Central memory CD8-positive, alpha-beta T cell (primary cell): ENCODE measurements around the gene ANO2.

Experiments
- ATAC-seq: fragments of 150-1000 bp; cut with Tn5 transposase; replicated peaks from 2 replicates; pipeline ENCODE4 v1.10.0; 2022; ENCODE audit warnings: mild to moderate bottlenecking, moderate FRiP score, moderate number of reproducible peaks; ENCODE audit not compliant: poor library complexity, severe bottlenecking; ENCODE audit errors: extremely low read depth
- DNase-seq, 2 donors: peaks; one replicate each; pipeline ENCODE4 v3.0.0; 2021; ENCODE audit warnings: low spot score in 2 of 2
- H3K27ac Mint-ChIP-seq: one replicate; pipeline ENCODE4 v1.8.0; 2022; ENCODE audit warnings: low read depth, mild to moderate bottlenecking, moderate library complexity, mixed read lengths
- H3K27me3 Mint-ChIP-seq: one replicate; pipeline ENCODE4 v1.8.0; 2022; ENCODE audit warnings: mixed read lengths
- H3K36me3 Mint-ChIP-seq: one replicate; pipeline ENCODE4 v1.8.0; 2022; ENCODE audit warnings: mild to moderate bottlenecking, moderate library complexity, mixed read lengths; ENCODE audit not compliant: insufficient read depth
- H3K4me1 Mint-ChIP-seq: one replicate; pipeline ENCODE4 v1.8.0; 2022; ENCODE audit warnings: mixed read lengths
- H3K4me3 Mint-ChIP-seq: one replicate; pipeline ENCODE4 v1.8.0; 2022; ENCODE audit warnings: mild to moderate bottlenecking, moderate library complexity, mixed read lengths
- H3K9me3 Mint-ChIP-seq: one replicate; pipeline ENCODE4 v1.8.0; 2022; ENCODE audit warnings: mixed read lengths

The ANO2 gene

DNA sequence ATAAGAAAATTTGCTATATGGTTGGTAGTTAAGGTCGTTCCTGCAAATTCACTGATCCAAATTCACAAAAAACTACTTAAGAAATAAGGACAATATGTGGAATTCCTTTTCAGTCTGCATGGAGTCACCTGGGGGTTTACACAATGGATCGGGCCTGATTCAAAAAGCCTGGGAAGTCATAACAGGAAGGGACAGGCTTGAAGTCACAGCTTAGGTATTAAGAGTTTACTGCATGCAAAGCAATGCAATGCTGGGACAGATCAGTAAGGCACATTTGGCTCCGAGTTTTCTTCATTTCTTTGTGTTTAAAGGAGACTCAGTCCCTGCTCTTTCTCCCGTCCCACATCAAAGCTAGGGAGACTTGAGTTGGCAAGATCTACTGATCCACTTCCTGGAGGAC, 359.9 kb downstream of the ANO2 start:
- H3K4me1 Mint-ChIP-seq: no peaks in the 10 kb centered on the region
- H3K4me3 Mint-ChIP-seq: no peak overlapping the region
- peaks cover 37% of the 10 kb centered on the region for H3K27me3 Mint-ChIP-seq
- H3K9me3 Mint-ChIP-seq: no peaks in the 10 kb centered on the region
- ATAC-seq (no peak), DNase-seq (no peak)
- no peak overlapping the region for H3K27ac Mint-ChIP-seq
- H3K36me3 Mint-ChIP-seq: no peaks in the 10 kb centered on the region

DNA sequence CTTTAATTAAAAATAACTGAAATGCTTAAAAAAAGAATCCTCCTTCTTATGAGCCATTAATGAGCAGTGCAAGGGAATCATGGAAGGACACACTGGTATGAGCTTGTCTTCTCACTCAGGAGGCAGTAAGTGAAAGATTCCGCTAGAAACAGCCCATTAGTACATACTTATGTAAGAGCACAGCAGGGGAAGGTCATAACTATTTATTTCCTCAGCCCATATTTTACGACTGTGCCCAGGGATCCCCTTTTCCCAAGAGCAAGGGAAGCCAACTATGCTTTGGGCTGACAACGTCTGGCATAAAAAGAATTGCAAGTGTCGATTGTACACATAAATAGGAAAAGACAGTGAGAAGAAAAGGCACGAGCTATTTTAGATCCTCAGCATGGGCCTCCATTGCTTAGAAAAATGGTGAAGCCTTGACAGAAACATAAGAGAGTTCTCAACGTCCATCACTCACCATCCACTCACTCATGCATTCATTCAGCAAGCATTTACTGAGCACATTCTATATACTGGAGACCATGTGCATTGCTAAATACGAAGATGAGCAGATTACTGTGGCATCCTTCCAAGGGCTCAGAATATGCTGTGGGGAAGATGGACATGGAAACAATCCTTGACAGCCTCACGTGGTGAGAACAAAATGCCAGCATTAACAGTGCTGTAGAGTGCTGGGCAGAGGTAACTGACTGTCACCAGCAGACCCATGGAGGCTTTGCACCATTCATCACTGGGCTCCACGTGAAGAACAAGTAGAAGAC, 360.5 kb downstream of the ANO2 start:
- no peaks in the 10 kb centered on the region for H3K9me3 Mint-ChIP-seq
- DNase-seq: no peak
- H3K36me3 Mint-ChIP-seq: no peaks in the 10 kb centered on the region
- H3K4me3 Mint-ChIP-seq: no peak overlapping the region
- H3K27ac Mint-ChIP-seq: no peak overlapping the region
- no peak for ATAC-seq
- no peaks in the 10 kb centered on the region for H3K4me1 Mint-ChIP-seq
- H3K27me3 Mint-ChIP-seq: peaks cover 43% of the 10 kb centered on the region

DNA sequence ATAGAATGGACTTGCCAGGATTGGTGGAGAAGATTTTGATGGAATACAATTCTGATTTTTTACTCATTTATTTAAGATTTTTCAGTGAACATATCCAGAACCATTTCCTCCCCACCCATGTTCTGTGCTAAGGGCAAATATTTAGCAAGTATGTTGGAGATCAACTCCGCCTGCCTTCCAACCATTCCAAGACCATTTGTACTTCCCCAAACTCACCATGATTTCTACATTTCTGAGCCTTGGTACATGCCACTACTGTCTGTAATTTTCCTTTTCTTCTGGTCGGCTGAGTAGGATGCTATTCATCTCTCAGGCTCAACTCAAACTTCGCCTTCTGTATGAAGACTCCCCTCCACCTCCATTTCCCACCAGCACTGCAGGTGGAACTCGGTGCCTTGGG, 362.5 kb downstream of the ANO2 start:
- H3K4me3 Mint-ChIP-seq: no peak overlapping the region
- peaks cover 25% of the 10 kb centered on the region for H3K27me3 Mint-ChIP-seq
- no peak for ATAC-seq
- DNase-seq: no peak
- no peaks in the 10 kb centered on the region for H3K4me1 Mint-ChIP-seq
- H3K27ac Mint-ChIP-seq: no peak overlapping the region
- H3K9me3 Mint-ChIP-seq: no peaks in the 10 kb centered on the region
- H3K36me3 Mint-ChIP-seq: no peaks in the 10 kb centered on the region

DNA sequence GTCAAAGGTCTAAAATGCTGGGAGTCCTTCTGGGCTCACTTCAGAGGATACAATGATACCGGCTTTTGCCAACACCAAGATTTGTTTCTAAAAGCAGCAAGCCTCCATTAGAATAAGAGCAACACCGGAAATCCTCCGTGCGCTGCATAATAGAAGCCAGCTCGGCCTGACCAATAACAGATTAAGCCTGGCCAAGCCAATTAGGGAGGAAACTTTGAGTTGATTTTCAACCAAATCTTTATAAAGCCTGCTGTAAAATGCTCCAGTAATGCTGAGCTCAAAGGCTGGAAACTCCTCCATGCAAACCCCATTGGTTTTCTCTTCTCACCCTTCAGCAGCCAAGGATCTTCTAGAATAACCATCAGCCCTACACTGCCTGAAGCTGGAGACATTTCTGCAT, 363.0 kb downstream of the ANO2 start:
- Mint-ChIP-seq H3K4me3 (no peak overlapping the region), H3K4me1 (no peaks in the 10 kb centered on the region), H3K27ac (no peak overlapping the region), H3K9me3 (no peaks in the 10 kb centered on the region), H3K36me3 (no peaks in the 10 kb centered on the region), H3K27me3 (peaks cover 25% of the 10 kb centered on the region)
- DNase-seq (no peak), ATAC-seq (no peak)

DNA sequence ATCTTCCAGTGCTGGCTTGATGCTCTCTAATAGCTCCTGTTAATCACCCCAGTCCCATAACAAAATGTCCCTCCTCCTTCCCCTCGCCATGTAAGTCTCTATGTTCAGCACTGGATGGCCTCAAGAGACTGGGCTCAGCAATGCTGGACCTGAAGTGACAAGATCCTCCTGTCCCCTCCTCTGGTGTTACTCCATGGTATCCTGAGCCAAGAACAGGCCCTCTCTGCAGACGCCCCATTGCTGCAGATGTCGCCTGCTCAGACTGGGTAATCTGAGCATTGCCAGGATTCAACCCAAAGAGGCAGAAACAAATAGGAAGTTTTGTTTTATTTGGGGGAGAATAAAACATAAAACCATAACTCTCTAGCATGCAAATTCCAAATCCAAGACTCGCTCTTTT, 363.4 kb downstream of the ANO2 start:
- H3K36me3 Mint-ChIP-seq: no peaks in the 10 kb centered on the region
- H3K4me3 Mint-ChIP-seq: no peak overlapping the region
- H3K27me3 Mint-ChIP-seq: peaks cover 25% of the 10 kb centered on the region
- ATAC-seq: no peak
- H3K27ac Mint-ChIP-seq: no peak overlapping the region
- no peaks in the 10 kb centered on the region for H3K9me3 Mint-ChIP-seq
- H3K4me1 Mint-ChIP-seq: no peaks in the 10 kb centered on the region
- no peak for DNase-seq

DNA sequence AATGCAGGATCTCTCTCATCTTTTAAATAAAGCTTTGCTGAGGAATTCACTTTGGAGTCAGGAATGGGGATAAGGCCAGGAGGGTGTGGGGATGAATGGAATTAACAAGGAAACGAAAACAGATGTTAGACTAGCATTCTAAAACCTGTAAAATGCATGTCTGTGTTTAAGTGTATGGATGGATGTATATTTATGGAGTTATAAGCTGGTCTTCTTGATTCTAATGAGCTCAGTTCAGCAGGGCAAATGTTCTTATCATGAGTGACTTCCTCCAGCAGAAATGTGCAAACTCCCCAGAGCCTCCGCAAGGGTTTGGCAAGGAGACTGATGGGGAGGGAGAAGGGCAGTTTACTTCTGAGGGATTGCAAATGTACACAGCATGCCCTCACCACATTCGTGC, 364.0 kb downstream of the ANO2 start:
- Mint-ChIP-seq H3K9me3 (no peaks in the 10 kb centered on the region), H3K27me3 (peaks cover 25% of the 10 kb centered on the region), H3K4me3 (no peak overlapping the region), H3K27ac (no peak overlapping the region), H3K36me3 (no peaks in the 10 kb centered on the region), H3K4me1 (no peaks in the 10 kb centered on the region)
- no peak for DNase-seq
- ATAC-seq: no peak

DNA sequence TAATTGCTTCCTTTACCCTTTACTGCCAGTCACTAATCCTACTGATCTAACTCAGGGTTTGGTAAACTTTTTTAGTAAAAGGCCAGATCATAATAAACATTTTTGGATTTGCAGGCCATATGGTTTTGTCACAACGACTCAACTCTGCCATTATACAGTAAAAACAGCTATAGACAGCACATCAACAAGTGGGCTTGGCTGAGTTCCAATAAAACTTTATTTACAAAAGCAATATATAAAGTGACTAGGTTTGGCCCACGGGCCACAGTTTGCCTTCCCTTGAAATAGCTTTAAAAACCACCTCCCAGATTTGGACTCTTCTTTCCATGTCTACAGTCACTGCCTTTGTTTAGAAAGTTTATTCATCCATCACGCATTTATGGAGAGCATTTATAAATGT, 366.3 kb downstream of the ANO2 start:
- Mint-ChIP-seq H3K4me1 (no peaks in the 10 kb centered on the region), H3K4me3 (no peak overlapping the region), H3K9me3 (no peaks in the 10 kb centered on the region), H3K27me3 (peaks cover 37% of the 10 kb centered on the region), H3K27ac (no peak overlapping the region), H3K36me3 (no peaks in the 10 kb centered on the region)
- DNase-seq (no peak), ATAC-seq (no peak)

DNA sequence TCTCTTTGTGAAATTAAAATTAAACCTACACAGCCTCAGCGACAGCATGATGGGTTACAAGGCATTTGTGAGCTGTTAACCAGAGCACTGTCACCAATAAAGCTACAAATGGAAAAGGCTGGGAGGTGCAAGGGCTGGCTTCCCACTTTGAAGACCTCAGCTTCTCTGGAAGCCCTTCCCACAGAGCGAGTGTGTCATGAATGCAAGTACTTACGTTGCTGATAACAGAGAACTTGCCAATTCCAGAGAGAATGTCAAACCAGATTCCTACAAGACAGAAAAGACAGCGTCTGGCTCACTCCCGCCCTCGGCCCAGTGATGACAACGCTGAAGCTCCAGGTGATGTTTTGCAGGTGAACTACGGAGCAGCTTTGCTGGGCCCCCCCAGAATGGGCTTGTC, 367.3 kb downstream of the ANO2 start:
- ATAC-seq (no peak), DNase-seq (no peak)
- Mint-ChIP-seq H3K36me3 (no peaks in the 10 kb centered on the region), H3K4me1 (no peaks in the 10 kb centered on the region), H3K9me3 (no peaks in the 10 kb centered on the region), H3K4me3 (no peak overlapping the region), H3K27ac (no peak overlapping the region), H3K27me3 (peaks cover 37% of the 10 kb centered on the region)

DNA sequence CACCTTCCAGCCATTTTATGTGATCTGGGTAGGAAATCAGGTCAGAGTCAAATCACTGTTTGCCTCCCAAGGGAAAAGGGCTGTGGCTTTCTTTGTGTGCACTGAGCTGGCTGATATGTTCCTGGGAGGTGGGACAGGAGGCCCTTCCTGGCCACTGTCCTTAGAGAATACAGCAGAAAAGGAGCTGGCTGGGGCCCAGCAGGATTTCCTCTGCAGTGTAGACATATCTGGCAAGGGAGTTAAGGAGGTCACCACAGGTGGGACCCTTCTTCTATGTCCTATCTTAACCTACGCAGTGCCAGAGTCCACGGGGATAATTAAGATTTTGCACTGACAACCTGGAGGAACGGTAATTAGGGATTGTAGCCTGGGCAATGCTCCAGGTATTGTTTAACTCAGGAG, 367.8 kb downstream of the ANO2 start:
- DNase-seq (no peak), ATAC-seq (no peak)
- H3K36me3 Mint-ChIP-seq: no peaks in the 10 kb centered on the region
- H3K9me3 Mint-ChIP-seq: no peaks in the 10 kb centered on the region
- no peaks in the 10 kb centered on the region for H3K4me1 Mint-ChIP-seq
- H3K27ac Mint-ChIP-seq: no peak overlapping the region
- H3K27me3 Mint-ChIP-seq: peaks cover 42% of the 10 kb centered on the region
- H3K4me3 Mint-ChIP-seq: no peak overlapping the region

DNA sequence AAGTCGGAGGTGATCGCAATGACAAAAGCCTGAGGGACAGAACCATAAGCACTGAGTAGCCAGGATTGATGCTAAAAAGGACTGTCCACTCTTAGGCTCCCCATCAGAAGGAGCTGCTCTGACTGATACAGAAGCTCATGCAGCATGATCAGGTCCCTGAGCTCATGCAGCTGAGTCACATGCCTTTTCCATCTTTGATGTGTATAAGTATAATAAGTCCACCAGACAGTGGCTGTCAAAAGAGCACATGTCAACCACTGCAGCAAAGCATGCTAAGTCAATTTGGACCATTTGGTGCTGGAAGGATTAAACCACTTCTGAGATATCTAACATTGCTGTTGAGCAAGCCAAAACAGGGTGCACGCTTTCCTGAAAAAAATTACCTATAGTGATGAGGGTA, 369.1 kb downstream of the ANO2 start:
- DNase-seq (no peak), ATAC-seq (no peak)
- no peaks in the 10 kb centered on the region for H3K36me3 Mint-ChIP-seq
- H3K9me3 Mint-ChIP-seq: no peaks in the 10 kb centered on the region
- H3K4me1 Mint-ChIP-seq: no peaks in the 10 kb centered on the region
- no peak overlapping the region for H3K27ac Mint-ChIP-seq
- no peak overlapping the region for H3K4me3 Mint-ChIP-seq
- H3K27me3 Mint-ChIP-seq: peaks cover 43% of the 10 kb centered on the region

DNA sequence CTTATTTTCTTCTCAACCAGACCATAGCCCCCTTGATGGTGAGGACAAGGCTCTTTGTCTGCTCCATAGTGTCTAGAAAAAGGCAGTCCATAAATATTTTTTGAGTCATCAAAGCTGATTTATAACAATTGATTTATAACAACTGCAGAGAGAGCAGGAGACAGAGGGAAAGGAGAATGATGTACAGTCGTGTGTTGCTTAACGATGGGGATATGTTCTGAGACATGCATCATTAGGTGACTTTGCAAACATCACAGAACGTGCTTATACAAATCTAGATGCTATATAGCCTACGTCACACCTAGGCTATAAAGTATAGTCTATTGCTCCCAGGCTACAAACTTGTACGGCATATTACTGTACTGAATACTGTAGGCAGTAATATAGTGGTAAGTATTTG, 369.8 kb downstream of the ANO2 start:
- ATAC-seq (no peak), DNase-seq (no peak)
- H3K9me3 Mint-ChIP-seq: no peaks in the 10 kb centered on the region
- no peaks in the 10 kb centered on the region for H3K4me1 Mint-ChIP-seq
- H3K27ac Mint-ChIP-seq: no peak overlapping the region
- no peaks in the 10 kb centered on the region for H3K36me3 Mint-ChIP-seq
- H3K27me3 Mint-ChIP-seq: peaks cover 35% of the 10 kb centered on the region
- H3K4me3 Mint-ChIP-seq: no peak overlapping the region

DNA sequence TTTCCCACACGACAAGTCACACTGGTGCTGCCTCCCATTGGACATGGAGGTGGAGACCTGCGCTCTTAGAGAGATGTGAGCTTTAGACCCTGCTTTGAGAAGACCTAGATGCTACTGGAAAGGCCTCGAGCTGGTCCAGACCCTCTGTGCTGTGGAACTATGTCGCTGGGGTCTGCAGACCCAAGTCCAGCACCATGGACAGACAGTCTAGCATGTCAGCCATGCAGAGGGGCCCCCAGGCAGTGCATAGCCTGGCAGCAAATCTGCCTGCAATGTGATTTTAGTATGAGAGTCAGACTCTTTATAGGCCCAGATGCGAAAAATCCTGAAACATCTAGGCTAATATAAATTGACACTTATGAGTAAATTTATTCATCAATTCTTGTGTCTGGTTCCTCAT, 371.7 kb downstream of the ANO2 start:
- Mint-ChIP-seq H3K27ac (no peak overlapping the region), H3K36me3 (no peaks in the 10 kb centered on the region), H3K9me3 (no peaks in the 10 kb centered on the region), H3K4me3 (no peak overlapping the region), H3K27me3 (peaks cover 38% of the 10 kb centered on the region), H3K4me1 (no peaks in the 10 kb centered on the region)
- ATAC-seq (no peak), DNase-seq (no peak)

DNA sequence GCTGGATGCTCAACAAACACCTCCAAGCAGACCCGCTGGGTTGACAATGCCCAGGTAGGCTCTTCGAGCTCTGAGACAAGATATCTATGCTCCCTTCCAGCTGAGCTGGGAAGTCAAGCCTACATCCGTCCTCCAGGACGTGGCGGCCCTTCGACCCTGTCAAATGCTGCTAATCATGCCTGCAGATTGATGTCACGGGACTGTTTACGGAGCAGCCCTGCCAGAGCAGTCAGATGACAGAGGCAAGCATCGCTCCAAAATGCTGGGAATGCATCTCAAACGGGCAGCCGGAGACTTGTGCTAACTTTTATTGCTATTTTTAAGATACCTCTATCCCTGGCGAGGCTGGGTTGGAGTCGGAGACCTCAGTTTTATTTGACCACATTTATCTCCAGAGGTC, 373.9 kb downstream of the ANO2 start:
- Mint-ChIP-seq H3K27me3 (peaks cover 52% of the 10 kb centered on the region), H3K4me3 (no peak overlapping the region), H3K27ac (no peak overlapping the region), H3K9me3 (no peaks in the 10 kb centered on the region), H3K36me3 (no peaks in the 10 kb centered on the region), H3K4me1 (no peaks in the 10 kb centered on the region)
- no peak for DNase-seq
- ATAC-seq: no peak

DNA sequence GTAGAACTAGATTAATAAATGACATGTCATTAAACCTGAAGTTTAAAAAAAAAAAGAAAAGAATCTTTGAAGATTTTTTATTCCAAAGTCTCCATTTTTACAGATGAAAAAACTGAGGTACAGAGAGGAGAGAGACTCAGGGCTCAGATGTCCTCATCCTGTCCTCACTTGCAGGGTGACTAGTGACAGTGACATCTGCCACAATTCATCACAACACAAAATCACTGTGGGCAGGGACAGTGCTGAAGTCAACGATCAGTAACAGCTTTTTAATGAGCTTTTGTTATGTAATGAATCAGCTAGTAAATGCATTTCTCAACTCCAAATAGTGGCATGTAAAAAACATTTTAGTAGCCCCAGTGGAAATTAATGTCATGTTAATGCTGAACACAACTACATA, 374.6 kb downstream of the ANO2 start:
- ATAC-seq (no peak), DNase-seq (no peak)
- Mint-ChIP-seq H3K36me3 (no peaks in the 10 kb centered on the region), H3K27ac (no peak overlapping the region), H3K27me3 (peaks cover 52% of the 10 kb centered on the region), H3K4me1 (no peaks in the 10 kb centered on the region), H3K4me3 (no peak overlapping the region), H3K9me3 (no peaks in the 10 kb centered on the region)
